ENCODE measurements around the gene HOOK2.

DNA sequence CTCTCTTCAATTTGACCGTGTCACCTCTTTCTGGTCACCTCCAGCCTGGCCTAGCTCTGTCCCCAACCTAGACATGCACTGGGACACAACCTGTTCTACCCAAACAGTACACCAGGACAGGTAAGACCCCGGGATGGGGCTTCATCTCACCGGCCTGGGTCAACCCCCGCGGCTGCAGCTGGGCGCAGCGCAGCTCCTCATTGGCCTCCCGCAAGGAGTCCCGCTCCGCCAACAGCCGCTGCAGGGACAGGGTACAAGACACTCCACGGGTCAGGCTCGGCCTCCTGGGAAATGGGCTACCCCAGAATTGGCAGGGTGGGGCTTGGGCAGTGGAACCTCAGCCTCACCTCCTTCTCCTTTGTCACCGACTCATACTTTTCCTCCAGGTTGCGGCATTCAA is 7.7 kb downstream of the HOOK2 start:
- no peak for TF ChIP-seq POLR2A (IDR thresholded peaks at IDR 0.05; ENCODE audit: borderline replicate concordance, extremely low read depth, insufficient read depth, insufficient read length)
- TF ChIP-seq, protein P1, sequence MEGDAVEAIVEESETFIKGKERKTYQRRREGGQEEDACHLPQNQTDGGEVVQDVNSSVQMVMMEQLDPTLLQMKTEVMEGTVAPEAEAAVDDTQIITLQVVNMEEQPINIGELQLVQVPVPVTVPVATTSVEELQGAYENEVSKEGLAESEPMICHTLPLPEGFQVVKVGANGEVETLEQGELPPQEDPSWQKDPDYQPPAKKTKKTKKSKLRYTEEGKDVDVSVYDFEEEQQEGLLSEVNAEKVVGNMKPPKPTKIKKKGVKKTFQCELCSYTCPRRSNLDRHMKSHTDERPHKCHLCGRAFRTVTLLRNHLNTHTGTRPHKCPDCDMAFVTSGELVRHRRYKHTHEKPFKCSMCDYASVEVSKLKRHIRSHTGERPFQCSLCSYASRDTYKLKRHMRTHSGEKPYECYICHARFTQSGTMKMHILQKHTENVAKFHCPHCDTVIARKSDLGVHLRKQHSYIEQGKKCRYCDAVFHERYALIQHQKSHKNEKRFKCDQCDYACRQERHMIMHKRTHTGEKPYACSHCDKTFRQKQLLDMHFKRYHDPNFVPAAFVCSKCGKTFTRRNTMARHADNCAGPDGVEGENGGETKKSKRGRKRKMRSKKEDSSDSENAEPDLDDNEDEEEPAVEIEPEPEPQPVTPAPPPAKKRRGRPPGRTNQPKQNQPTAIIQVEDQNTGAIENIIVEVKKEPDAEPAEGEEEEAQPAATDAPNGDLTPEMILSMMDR (IDR thresholded peaks at IDR 0.05 in 2 of 3, conservative IDR thresholded peaks at IDR 0.05 in 1 of 3; ENCODE audit: borderline replicate concordance in 1 of 3, insufficient read depth in 1 of 3, low read depth in 2 of 3, low read length in 2 of 3), result no peak
- TF ChIP-seq, protein P2, sequence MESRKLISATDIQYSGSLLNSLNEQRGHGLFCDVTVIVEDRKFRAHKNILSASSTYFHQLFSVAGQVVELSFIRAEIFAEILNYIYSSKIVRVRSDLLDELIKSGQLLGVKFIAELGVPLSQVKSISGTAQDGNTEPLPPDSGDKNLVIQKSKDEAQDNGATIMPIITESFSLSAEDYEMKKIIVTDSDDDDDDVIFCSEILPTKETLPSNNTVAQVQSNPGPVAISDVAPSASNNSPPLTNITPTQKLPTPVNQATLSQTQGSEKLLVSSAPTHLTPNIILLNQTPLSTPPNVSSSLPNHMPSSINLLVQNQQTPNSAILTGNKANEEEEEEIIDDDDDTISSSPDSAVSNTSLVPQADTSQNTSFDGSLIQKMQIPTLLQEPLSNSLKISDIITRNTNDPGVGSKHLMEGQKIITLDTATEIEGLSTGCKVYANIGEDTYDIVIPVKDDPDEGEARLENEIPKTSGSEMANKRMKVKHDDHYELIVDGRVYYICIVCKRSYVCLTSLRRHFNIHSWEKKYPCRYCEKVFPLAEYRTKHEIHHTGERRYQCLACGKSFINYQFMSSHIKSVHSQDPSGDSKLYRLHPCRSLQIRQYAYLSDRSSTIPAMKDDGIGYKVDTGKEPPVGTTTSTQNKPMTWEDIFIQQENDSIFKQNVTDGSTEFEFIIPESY (IDR thresholded peaks at IDR 0.05; ENCODE audit: extremely low read depth, insufficient replicate concordance, low read length), result no peak
- no peak for TF ChIP-seq JUND (IDR thresholded peaks at IDR 0.05)
- no peak for TF ChIP-seq EZH2 (IDR thresholded peaks at IDR 0.05)
- TF ChIP-seq POLR2AphosphoS5 (IDR thresholded peaks at IDR 0.05; ENCODE audit: low read depth, low read length), result no peak
- TF ChIP-seq, protein P3, sequence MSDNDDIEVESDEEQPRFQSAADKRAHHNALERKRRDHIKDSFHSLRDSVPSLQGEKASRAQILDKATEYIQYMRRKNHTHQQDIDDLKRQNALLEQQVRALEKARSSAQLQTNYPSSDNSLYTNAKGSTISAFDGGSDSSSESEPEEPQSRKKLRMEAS (IDR thresholded peaks at IDR 0.05), result no peak
- TF ChIP-seq SRF (IDR thresholded peaks at IDR 0.05; ENCODE audit: low read depth), result no peak
- no peak for TF ChIP-seq SIN3A (IDR thresholded peaks at IDR 0.05; ENCODE audit: low read depth)
- no peak for TF ChIP-seq SP1 (IDR thresholded peaks at IDR 0.05; ENCODE audit: low read depth)
- no peak for TF ChIP-seq RAD21 (IDR thresholded peaks at IDR 0.05; ENCODE audit: low read depth)
- no peak for TF ChIP-seq FOSL1 (IDR thresholded peaks at IDR 0.05; ENCODE audit: low read depth)
- TF ChIP-seq, protein P4, sequence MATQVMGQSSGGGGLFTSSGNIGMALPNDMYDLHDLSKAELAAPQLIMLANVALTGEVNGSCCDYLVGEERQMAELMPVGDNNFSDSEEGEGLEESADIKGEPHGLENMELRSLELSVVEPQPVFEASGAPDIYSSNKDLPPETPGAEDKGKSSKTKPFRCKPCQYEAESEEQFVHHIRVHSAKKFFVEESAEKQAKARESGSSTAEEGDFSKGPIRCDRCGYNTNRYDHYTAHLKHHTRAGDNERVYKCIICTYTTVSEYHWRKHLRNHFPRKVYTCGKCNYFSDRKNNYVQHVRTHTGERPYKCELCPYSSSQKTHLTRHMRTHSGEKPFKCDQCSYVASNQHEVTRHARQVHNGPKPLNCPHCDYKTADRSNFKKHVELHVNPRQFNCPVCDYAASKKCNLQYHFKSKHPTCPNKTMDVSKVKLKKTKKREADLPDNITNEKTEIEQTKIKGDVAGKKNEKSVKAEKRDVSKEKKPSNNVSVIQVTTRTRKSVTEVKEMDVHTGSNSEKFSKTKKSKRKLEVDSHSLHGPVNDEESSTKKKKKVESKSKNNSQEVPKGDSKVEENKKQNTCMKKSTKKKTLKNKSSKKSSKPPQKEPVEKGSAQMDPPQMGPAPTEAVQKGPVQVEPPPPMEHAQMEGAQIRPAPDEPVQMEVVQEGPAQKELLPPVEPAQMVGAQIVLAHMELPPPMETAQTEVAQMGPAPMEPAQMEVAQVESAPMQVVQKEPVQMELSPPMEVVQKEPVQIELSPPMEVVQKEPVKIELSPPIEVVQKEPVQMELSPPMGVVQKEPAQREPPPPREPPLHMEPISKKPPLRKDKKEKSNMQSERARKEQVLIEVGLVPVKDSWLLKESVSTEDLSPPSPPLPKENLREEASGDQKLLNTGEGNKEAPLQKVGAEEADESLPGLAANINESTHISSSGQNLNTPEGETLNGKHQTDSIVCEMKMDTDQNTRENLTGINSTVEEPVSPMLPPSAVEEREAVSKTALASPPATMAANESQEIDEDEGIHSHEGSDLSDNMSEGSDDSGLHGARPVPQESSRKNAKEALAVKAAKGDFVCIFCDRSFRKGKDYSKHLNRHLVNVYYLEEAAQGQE (IDR thresholded peaks at IDR 0.05; ENCODE audit: low read depth), result no peak

All from HCT116 (cell line).